Ishikawa (cell line): Measurements from ENCODE around the gene IL17REL.

Experiments
- CEBPB ChIP-seq: IDR thresholded peaks from 2 replicates; pipeline ENCODE4 v1.6.1; 2012
- CREB1 ChIP-seq: IDR thresholded peaks from 2 replicates; pipeline ENCODE4 v1.6.1; 2012; ENCODE audit warnings: low read depth
- EGR1 ChIP-seq: IDR thresholded peaks from 2 replicates; pipeline ENCODE4 v1.6.1; 2012
- EP300 ChIP-seq: IDR thresholded peaks from 2 replicates; pipeline ENCODE4 v1.6.1; 2012; ENCODE audit warnings: borderline replicate concordance
- FOXM1 ChIP-seq: IDR thresholded peaks from 2 replicates; pipeline ENCODE4 v1.6.1; 2012; ENCODE audit warnings: low read depth, borderline replicate concordance
- NFIC ChIP-seq: IDR thresholded peaks from 2 replicates; pipeline ENCODE4 v1.6.1; 2012
- RAD21 ChIP-seq: IDR thresholded peaks from 2 replicates; pipeline ENCODE4 v1.6.1; 2012; ENCODE audit warnings: low read depth
- REST ChIP-seq: IDR thresholded peaks from 2 replicates; pipeline ENCODE4 v1.6.1; 2012; ENCODE audit warnings: low read depth, mild to moderate bottlenecking
- TAF1 ChIP-seq: IDR thresholded peaks from 2 replicates; pipeline ENCODE4 v1.6.1; 2012; ENCODE audit warnings: low read depth, mild to moderate bottlenecking
- TCF12 ChIP-seq: IDR thresholded peaks from 2 replicates; pipeline ENCODE4 v1.6.1; 2012; ENCODE audit warnings: low read depth
- TEAD4 ChIP-seq: IDR thresholded peaks from 2 replicates; pipeline ENCODE4 v1.6.1; 2012
- YY1 ChIP-seq: IDR thresholded peaks from 2 replicates; pipeline ENCODE4 v1.6.1; 2012; ENCODE audit warnings: low read depth
- ZBTB7A ChIP-seq: IDR thresholded peaks from 2 replicates; pipeline ENCODE4 v1.6.1; 2012; ENCODE audit warnings: low read depth
- TF ChIP-seq, protein P1 (sequence below): IDR thresholded peaks from 2 replicates; pipeline ENCODE4 v1.6.1; 2012
- TF ChIP-seq, protein P2 (sequence below): IDR thresholded peaks from 2 replicates; pipeline ENCODE4 v1.6.1; 2012

The IL17REL gene

DNA sequence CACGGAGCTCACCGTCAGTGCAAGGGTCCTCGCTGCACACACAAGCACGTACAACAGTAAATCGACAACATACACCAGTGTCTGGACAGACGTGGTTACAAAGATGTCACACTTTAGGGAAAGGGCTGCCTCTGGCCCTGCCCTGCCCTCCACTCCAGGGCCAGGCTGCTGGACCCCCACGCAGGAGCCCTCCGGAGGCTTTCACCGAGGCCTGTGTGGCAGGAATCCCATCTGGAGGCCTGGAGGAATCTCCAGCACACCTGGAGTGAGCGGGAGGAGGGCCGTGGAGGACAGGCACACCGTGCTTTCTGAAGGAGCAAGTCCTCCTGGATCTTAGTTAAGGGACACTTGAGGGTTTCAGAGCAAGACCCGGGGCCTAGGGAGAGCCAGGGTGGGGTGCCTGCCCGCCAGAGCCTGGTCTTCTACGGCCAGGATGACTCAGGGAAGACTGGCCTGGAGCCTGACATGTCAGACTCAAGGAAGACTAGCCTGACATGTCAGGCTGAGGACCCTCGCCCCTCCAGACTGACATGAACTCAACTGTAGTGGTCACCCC, 54.1 kb downstream of the IL17REL start:
- TF ChIP-seq REST (no peak), NFIC (no peak), FOXM1 (no peak), CEBPB (no peak), TCF12 (no peak), TEAD4 (no peak), YY1 (no peak), EGR1 (no peak), EP300 (no peak), TAF1 (no peak), RAD21 (no peak), CREB1 (no peak), ZBTB7A (no peak)
- TF ChIP-seq, protein P1, sequence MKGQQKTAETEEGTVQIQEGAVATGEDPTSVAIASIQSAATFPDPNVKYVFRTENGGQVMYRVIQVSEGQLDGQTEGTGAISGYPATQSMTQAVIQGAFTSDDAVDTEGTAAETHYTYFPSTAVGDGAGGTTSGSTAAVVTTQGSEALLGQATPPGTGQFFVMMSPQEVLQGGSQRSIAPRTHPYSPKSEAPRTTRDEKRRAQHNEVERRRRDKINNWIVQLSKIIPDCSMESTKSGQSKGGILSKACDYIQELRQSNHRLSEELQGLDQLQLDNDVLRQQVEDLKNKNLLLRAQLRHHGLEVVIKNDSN = no peak
- TF ChIP-seq, protein P2, sequence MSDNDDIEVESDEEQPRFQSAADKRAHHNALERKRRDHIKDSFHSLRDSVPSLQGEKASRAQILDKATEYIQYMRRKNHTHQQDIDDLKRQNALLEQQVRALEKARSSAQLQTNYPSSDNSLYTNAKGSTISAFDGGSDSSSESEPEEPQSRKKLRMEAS = no peak

DNA sequence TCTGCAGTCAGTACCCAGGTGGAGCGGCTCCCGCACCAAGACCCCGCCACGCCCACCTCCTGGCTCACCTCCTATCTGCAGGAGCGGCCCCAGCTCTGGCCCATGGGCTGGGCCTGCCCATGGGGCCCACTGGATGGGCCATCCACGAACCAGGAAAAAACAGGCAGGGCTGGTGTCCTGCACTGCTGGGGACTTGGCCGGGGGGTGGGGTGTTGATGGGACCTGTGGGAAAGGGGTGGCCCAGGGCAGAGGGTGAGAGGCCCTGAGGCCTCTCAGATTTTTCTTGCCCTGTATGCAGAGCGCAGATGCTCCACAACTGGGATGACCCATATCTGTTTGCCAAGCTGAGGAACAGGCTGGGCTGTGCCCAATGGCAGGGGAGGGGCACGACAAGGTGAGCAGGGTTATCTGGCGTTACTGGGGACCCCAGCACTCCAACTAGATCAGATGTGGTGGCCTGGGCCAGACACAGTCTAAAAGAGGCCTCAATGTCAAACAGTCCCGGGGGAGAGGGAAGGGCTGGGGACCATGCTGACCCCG, 54.7 kb downstream of the IL17REL start:
- TF ChIP-seq NFIC (no peak), REST (no peak), TCF12 (no peak), RAD21 (no peak), TEAD4 (no peak), CEBPB (no peak), FOXM1 (no peak), EP300 (no peak), CREB1 (no peak), ZBTB7A (no peak)
- TF ChIP-seq, protein P2 = no peak

DNA sequence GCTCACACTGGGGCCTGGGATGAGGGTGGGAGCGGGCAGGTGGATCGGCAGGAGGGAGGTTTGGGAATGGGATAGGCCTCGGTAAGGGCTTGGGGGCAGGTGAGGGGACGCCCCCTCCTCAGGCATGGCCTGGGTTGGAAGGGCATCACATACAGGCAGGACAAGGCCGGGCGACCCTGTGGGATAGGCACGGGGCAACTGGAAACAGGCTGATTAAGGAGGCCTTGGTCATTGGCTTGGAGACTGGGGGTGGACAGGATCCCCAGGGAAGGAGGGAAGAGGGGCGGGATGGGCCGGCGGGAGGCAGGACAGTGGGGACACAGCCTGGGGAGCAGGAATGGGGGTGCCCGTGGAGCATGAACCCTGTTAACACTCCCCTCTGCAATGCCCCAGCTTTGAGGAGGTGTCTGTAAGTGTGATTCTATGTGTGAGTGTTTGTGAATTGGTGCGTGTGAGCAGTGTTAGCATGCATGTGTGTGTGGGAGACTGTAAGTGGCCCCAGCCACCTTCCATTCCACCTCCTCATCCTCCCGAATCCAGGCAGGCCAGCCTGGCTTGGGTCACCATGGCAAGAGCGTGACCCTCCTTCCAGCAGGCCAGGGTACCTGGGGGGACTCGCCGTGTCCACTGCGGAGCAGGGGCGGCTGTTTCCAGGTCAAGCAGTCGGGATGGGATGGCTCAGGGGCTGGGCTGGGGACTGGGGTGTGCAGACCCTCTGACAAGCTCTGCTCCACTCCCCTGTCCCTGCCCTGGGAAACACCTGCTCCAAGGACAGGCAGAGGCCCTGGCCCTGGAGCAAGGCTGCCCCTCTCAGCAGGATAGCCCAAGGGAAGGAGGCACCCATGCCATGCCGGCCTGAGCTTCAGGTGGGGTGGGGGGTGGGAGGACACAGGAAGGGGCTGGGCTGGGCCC, 55.4 kb downstream of the IL17REL start:
- TF ChIP-seq ZBTB7A (no peak), TEAD4 (no peak)

DNA sequence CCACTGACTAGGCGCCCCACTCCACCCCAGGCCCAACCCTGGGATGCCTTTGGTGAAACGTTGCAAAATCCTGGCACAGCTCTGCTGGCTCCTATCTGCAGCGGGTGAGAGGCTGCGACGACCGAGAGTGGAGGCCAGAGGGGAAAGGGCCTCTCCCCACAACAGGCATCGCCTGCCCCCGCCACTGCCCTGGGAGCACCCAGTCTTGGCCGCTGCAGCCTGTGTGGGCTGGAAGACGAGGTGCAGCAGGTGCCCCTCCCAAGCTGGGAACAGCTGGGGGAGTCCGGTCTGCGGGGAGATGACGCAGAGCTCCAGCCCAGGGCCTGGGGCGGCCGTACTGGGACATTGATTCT, 56.2 kb downstream of the IL17REL start:
- TF ChIP-seq NFIC (no peak), CEBPB (no peak), TEAD4 (no peak), REST (no peak), FOXM1 (no peak), ZBTB7A (no peak), YY1 (no peak), CREB1 (no peak)
